Epithelial cell of proximal tubule (primary cell): ENCODE data around the gene RPS19BP1. TPM values are rescaled to one million over a fixed set of nuclear protein-coding genes. Genes with fewer than 3 reads are reported as not detected.

Experiments used
- DNase-seq: peaks from one replicate; pipeline ENCODE4 v3.0.0-alpha.2; 2011; ENCODE audit warnings: low read depth
- H3K4me3 ChIP-seq: 2 replicates; pipeline ENCODE4 v1.5.1; 2011; ENCODE audit warnings: low read depth, mild to moderate bottlenecking, low read length
- CTCF ChIP-seq: conservative IDR thresholded peaks from 2 replicates; pipeline ENCODE4 v1.5.1; 2012; ENCODE audit warnings: low read depth, mild to moderate bottlenecking, low read length
- total RNA-seq: library from RNA; depleted of rRNA; stranded (reverse); fragments of >200 nt; gene quantifications from 2 replicates; pipeline ENCODE4 v1.2.3, GENCODE V29; 2015

RPS19BP1 gene
- total RNA-seq, 1 donor from 2014 or later = 126 TPM

DNA sequence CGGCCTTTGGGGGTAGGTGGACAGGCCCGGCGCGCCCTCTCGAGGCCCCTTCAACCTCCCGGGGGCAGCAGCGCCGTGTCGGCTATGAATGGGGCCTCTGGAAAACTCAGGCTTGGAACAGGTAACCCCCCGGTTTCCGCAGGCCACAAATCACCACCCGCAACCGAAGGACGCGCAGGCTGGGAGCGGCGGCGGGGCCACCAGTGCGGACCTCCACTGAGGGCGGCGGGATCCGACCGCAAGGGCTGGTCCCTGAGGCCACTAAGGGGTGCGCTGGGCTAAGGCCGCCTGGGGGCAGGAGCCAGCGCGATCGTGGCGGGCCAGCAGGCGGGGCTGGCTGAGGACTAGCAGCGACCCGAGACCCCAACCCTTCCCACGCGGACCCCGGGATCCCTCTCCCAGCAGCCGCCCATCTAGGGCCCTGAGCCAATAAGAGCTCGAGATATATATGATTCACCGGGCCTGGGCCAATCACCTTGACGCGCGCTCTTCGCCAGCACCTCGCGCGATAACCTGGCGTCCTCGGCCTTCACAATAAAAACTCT, 12.8 kb downstream of the RPS19BP1 start:
- TF ChIP-seq CTCF = peak; percentile 38
- DNase-seq = no peak
- H3K4me3 ChIP-seq = peak overlapping the region; percentile 100

- no peak for DNase-seq
- no peak for TF ChIP-seq CTCF
Observed at GRCh38 chr22:39518996-39519680, 13.4 kb downstream of the RPS19BP1 start.

GRCh38 chr22:39518144-39518786, 14.3 kb downstream of the RPS19BP1 start:
- H3K4me3 ChIP-seq = peak overlapping the region; percentile 100
- DNase-seq = no peak
- TF ChIP-seq CTCF = no peak

More at GRCh38 chr22:39518996-39519680, 13.4 kb downstream of the RPS19BP1 start:
- peak overlapping the region; percentile 100 for H3K4me3 ChIP-seq

DNA sequence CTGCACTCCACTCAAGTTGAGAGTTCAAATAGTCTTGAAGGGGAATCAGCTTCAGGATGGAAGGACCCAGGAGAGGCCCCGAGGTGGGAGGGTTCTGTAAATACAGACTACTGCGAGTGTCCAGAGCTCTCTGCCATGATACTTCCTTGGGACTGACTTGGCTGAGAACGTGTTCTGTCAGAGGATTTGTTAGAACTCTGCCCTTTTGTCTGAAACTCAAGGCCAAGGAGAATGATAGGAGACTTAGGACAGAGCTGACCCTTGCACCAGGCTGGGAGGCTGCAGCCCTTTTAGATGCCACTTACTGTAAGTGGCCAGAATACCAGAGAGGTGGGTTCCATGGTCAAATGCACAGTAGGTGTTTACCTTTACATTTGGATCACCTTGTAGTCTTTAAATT, 15.1 kb downstream of the RPS19BP1 start:
- no peak for DNase-seq
- no peak overlapping the region for H3K4me3 ChIP-seq
- no peak for TF ChIP-seq CTCF

DNA sequence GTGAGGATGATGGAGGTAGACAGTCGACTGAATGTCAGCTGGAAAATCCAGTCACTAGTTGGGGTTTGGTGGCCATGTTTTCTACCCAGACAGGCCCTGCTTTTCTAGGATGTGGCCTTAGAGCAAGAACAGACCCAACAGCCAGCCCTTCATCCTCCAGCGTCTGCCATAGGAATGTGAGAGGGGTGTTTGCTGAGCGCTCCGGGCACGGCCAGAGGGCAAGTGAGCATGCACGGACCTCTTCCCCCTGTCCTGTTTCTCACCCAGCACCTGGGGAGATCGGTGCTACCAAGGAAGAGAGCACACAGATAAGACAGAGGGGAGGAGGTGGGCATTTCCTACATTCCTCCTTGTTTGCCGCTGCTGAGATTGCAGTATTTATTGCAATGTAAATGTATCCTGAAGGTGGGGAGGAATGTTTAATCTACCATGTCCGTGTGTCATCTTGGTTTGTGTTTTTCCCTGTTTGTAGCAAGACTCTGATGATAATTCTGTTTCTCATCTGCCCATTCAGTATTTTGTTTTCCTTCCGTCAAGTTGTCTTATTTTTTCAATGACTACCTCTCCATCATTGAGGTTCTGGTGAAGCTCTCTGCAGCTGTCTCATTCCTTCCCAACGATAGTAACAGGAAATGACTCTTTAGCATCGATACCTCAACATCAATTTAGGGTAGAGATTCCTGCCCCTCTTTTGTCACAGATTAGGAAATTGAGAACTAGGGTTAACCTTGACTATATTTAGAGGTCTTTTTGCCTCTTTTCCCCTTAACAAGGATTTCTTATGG, 17.1 kb downstream of the RPS19BP1 start:
- H3K4me3 ChIP-seq = no peak overlapping the region
- no peak for TF ChIP-seq CTCF
- no peak for DNase-seq

DNA sequence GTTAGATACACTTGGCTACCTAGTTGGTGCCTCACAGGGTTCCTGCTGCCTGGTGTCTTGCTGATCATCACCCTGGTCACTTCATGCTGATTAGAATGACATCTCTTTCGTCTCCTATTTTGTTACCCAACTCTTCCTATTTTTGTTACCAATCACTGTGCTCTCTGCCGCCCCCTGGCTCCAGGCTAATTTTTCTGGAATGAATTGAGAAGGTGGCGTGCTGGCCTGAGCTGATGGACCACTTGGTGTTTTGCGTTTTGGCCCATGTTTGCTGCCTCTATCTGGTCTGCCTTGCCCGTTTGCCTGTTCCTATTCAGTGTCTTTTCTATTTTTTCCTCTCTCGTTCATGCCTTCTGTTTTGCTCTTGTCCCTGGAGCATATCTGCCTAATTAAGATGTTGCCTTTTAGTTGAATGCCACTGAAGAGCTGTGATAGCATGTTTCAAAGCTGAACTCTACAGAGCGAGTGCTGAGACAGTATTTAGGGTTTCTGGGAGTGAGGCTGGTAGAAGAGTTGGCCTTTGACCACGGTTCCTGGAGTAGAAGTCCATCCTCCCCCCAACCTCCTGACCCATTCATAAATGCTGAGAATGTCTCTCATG, 18.1 kb downstream of the RPS19BP1 start:
- H3K4me3 ChIP-seq = no peak overlapping the region
- TF ChIP-seq CTCF = peak; percentile 85
- DNase-seq = no peak
